GM12864 (cell line): Measurements from ENCODE around the gene TRIM74.
"Not testable (repeated sequence)": the region's sequence is repeated elsewhere in the genome, so short reads cannot be mapped to it uniquely, and the experiment has no call there.

Source experiments
- DNase-seq: peaks from one replicate; pipeline ENCODE4 v3.0.0-alpha.2; 2011; ENCODE audit warnings: low read depth
- H3K4me3 ChIP-seq: 2 replicates; pipeline ENCODE4 v1.5.1; 2011; ENCODE audit warnings: mild to moderate bottlenecking, low read depth, low read length, control low read depth

TRIM74 gene

GRCh38 chr7:72968980-72969516 is at the start of gene TRIM74:
TRIM74 (minus strand) TSS chr7:72969466; CDS start chr7:72966157, 3,309 bp downstream.
- DNase-seq: not testable (repeated sequence)

GRCh38 chr7:73006491-73006890 is 37.2 kb upstream of the TRIM74 start:
- DNase-seq: not testable (repeated sequence)
- peak overlapping the region; percentile 59 for H3K4me3 ChIP-seq

More at GRCh38 chr7:72968980-72969516, at the start of gene TRIM74:
- not testable (repeated sequence) for H3K4me3 ChIP-seq

GRCh38 chr7:73005693-73006447 is 36.6 kb upstream of the TRIM74 start:
- H3K4me3 ChIP-seq: peak overlapping the region; percentile 59
- DNase-seq: peak; percentile 72

GRCh38 chr7:73005356-73005692 is 36.1 kb upstream of the TRIM74 start:
- DNase-seq: not testable (repeated sequence)
- H3K4me3 ChIP-seq: peak overlapping the region; percentile 59

GRCh38 chr7:72997887-72998468 is 28.7 kb upstream of the TRIM74 start:
- DNase-seq, H3K4me3 ChIP-seq: not testable (repeated sequence)

GRCh38 chr7:72997447-72997846 is 28.2 kb upstream of the TRIM74 start:
- H3K4me3 ChIP-seq, DNase-seq: not testable (repeated sequence)

- not testable (repeated sequence) for DNase-seq, H3K4me3 ChIP-seq
These were observed 26.2 kb upstream of the TRIM74 start for GRCh38 chr7:72995484-72995883.

GRCh38 chr7:72990146-72990913 is 21.1 kb upstream of the TRIM74 start:
- not testable (repeated sequence) for DNase-seq, H3K4me3 ChIP-seq

- not testable (repeated sequence) for H3K4me3 ChIP-seq, DNase-seq
These were observed 12.8 kb upstream of the TRIM74 start for GRCh38 chr7:72982084-72982483.

- not testable (repeated sequence) for DNase-seq, H3K4me3 ChIP-seq
These were observed 11.1 kb upstream of the TRIM74 start for GRCh38 chr7:72980382-72980781.

- not testable (repeated sequence) for H3K4me3 ChIP-seq, DNase-seq
These were observed 7.2 kb upstream of the TRIM74 start for GRCh38 chr7:72976434-72976833.

GRCh38 chr7:72975656-72976286 is 6.5 kb upstream of the TRIM74 start:
- not testable (repeated sequence) for DNase-seq, H3K4me3 ChIP-seq

GRCh38 chr7:72974781-72975180 is 5.5 kb upstream of the TRIM74 start:
- not testable (repeated sequence) for H3K4me3 ChIP-seq, DNase-seq

- not testable (repeated sequence) for H3K4me3 ChIP-seq, DNase-seq
These were observed 2.2 kb upstream of the TRIM74 start for GRCh38 chr7:72971505-72971904.

- DNase-seq, H3K4me3 ChIP-seq: not testable (repeated sequence)
These were observed 422 bp upstream of the TRIM74 start for GRCh38 chr7:72969688-72970087.

GRCh38 chr7:72966892-72967291 is 2.4 kb downstream of the TRIM74 start:
- H3K4me3 ChIP-seq, DNase-seq: not testable (repeated sequence)

- not testable (repeated sequence) for DNase-seq, H3K4me3 ChIP-seq
These were observed 3.9 kb downstream of the TRIM74 start for GRCh38 chr7:72965186-72965975.

- H3K4me3 ChIP-seq, DNase-seq: not testable (repeated sequence)
These were observed 6.2 kb downstream of the TRIM74 start for GRCh38 chr7:72963056-72963455.

- DNase-seq, H3K4me3 ChIP-seq: not testable (repeated sequence)
These were observed 8.0 kb downstream of the TRIM74 start for GRCh38 chr7:72961346-72961650.
